ENCODE results near the gene AEBP1. TPM values are rescaled to one million over a fixed set of nuclear protein-coding genes. Genes with fewer than 3 reads are reported as not detected.

AEBP1 gene
- total RNA-seq, 1 experiment from 2014 or later, result not detected

GRCh38 chr7:44084701-44085100, 19.4 kb upstream of the AEBP1 start:
- DNase-seq (ENCODE audit: low read depth), result no peak

GRCh38 chr7:44085546-44085945, 18.6 kb upstream of the AEBP1 start:
- no peak for DNase-seq (ENCODE audit: low read depth)

GRCh38 chr7:44086627-44087026, 17.5 kb upstream of the AEBP1 start:
- no peak for DNase-seq (ENCODE audit: low read depth)

GRCh38 chr7:44087911-44088838, 16.0 kb upstream of the AEBP1 start:
- peak; percentile 85 for DNase-seq (ENCODE audit: low read depth)

GRCh38 chr7:44093102-44093641, 11.0 kb upstream of the AEBP1 start:
- no peak for DNase-seq (ENCODE audit: low read depth)

GRCh38 chr7:44094365-44094764, 9.8 kb upstream of the AEBP1 start:
- no peak for DNase-seq (ENCODE audit: low read depth)

GRCh38 chr7:44094883-44095592, 9.1 kb upstream of the AEBP1 start:
- no peak for DNase-seq (ENCODE audit: low read depth)

GRCh38 chr7:44095781-44096180, 8.4 kb upstream of the AEBP1 start:
- DNase-seq (ENCODE audit: low read depth), result no peak

GRCh38 chr7:44096326-44096881, 7.7 kb upstream of the AEBP1 start:
- no peak for DNase-seq (ENCODE audit: low read depth)

GRCh38 chr7:44097064-44097932, 6.8 kb upstream of the AEBP1 start:
- DNase-seq (ENCODE audit: low read depth), result peak; percentile 71

GRCh38 chr7:44098092-44099068, 5.8 kb upstream of the AEBP1 start:
- no peak for DNase-seq (ENCODE audit: low read depth)

- peak; percentile 19 for DNase-seq (ENCODE audit: low read depth)
These were observed 4.5 kb upstream of the AEBP1 start for GRCh38 chr7:44099669-44100068.

- peak; percentile 89 for DNase-seq (ENCODE audit: low read depth)
These were observed 3.5 kb upstream of the AEBP1 start for GRCh38 chr7:44100458-44101302.

GRCh38 chr7:44101303-44101965, 2.7 kb upstream of the AEBP1 start:
- no peak for DNase-seq (ENCODE audit: low read depth)

GRCh38 chr7:44101966-44102845, 1.9 kb upstream of the AEBP1 start:
- DNase-seq (ENCODE audit: low read depth), result peak; percentile 87

GRCh38 chr7:44102846-44103565, 1.1 kb upstream of the AEBP1 start:
- no peak for DNase-seq (ENCODE audit: low read depth)

- no peak for DNase-seq (ENCODE audit: low read depth)
These were observed 601 bp upstream of the AEBP1 start for GRCh38 chr7:44103566-44103922.
